SK-N-MC (cell line): Measurements from ENCODE around the gene FBRSL1.
"Not testable (repeated sequence)": the region's sequence is repeated elsewhere in the genome, so short reads cannot be mapped to it uniquely, and the experiment has no call there.

Experiments used
- DNase-seq: peaks from one replicate; pipeline ENCODE4 v3.0.0-alpha.2; 2011; ENCODE audit warnings: low read depth, low spot score
- H3K27ac ChIP-seq: fragments of 200-600 bp; sonication (generic); 2 replicates; pipeline ENCODE4 v1.5.1; 2016; ENCODE audit warnings: mixed run types
- H3K36me3 ChIP-seq: fragments of 200-600 bp; sonication (generic); 2 replicates; pipeline ENCODE4 v1.6.1; 2017; ENCODE audit warnings: antibody characterized with exemption, low read length, mixed read lengths; ENCODE audit not compliant: insufficient read depth
- H3K4me3 ChIP-seq: fragments of 200-600 bp; sonication (generic); 2 replicates; pipeline ENCODE4 v1.5.1; 2016
- H3K9ac ChIP-seq: fragments of 200-600 bp; sonication (generic); 2 replicates; pipeline ENCODE4 v1.8.0; 2017; ENCODE audit warnings: mixed run types, mixed read lengths; ENCODE audit not compliant: insufficient read length
- H3K9me3 ChIP-seq: fragments of 200-600 bp; sonication (generic); 2 replicates; pipeline ENCODE4 v1.6.1; 2017; ENCODE audit warnings: low read depth, mild to moderate bottlenecking, antibody characterized with exemption, low read length, moderate library complexity, mixed read lengths
- EZH2 ChIP-seq: fragments of 200-600 bp; sonication (generic); IDR thresholded peaks from one replicate; pipeline ENCODE4 v1.6.1; 2017; ENCODE audit warnings: antibody characterized with exemption
- FOXP2 ChIP-seq: optimal IDR thresholded peaks from 2 replicates; pipeline ENCODE3; 2011; ENCODE audit warnings: mild to moderate bottlenecking, moderate library complexity; ENCODE audit not compliant: insufficient read depth; ENCODE audit errors: extremely low read length, control extremely low read depth
- POLR2AphosphoS5 ChIP-seq: IDR thresholded peaks from 2 replicates; pipeline ENCODE4 v1.6.1; 2012; ENCODE audit warnings: mild to moderate bottlenecking, low read depth, low read length, borderline replicate concordance

Gene FBRSL1

DNA sequence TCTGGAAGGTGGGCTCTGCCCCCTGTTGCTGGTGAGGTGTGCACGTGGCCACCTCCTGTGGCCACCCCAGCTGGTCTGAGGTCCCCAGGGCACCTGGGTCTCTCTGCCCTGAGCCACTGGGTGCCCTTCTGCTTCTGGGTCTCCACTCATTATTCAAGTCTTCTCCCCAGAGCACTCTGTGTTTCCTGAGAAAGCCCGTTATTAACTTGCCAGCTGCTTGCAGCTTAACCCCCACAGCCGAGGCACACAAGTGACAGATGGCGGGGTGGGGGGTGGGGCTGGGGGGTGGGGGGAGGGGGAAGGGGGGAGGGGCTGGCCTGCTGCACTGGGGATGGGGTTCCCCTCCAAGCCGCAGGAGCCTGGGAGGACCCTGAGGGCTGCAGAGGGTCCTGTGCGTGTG lies 40.5 kb downstream of the FBRSL1 start:
- no peak for DNase-seq
- Histone ChIP-seq H3K36me3 (no peaks in the 10 kb centered on the region), H3K9me3 (no peaks in the 10 kb centered on the region), H3K9ac (no peak overlapping the region), H3K27ac (no peak overlapping the region), H3K4me3 (no peak overlapping the region)
- TF ChIP-seq POLR2AphosphoS5 (no peak), FOXP2 (no peak), EZH2 (no peak)

DNA sequence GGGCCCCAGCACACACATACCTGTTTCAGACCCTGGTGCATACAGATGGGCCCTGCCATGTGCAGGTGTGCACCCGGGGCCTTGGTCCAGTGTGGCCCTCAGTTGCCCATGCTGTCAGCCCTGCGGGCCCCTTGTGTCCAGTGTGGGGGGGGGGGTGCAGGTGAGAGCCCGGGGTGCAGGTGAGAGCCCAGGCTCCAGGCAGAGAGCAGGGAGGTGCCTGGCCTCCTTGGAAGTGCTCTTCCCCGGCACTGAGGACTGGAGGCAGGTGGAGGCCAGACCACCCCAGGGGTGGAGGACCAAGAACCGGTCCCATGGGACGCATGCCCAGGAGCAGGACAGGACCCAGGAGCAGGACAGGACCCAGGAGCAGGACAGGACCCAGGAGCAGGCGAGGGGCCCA lies 40.9 kb downstream of the FBRSL1 start:
- H3K36me3 ChIP-seq = no peaks in the 10 kb centered on the region
- H3K27ac ChIP-seq = no peak overlapping the region
- H3K9ac ChIP-seq = no peak overlapping the region
- no peak overlapping the region for H3K4me3 ChIP-seq
- TF ChIP-seq FOXP2 (no peak), POLR2AphosphoS5 (no peak), EZH2 (no peak)
- no peaks in the 10 kb centered on the region for H3K9me3 ChIP-seq
- no peak for DNase-seq

DNA sequence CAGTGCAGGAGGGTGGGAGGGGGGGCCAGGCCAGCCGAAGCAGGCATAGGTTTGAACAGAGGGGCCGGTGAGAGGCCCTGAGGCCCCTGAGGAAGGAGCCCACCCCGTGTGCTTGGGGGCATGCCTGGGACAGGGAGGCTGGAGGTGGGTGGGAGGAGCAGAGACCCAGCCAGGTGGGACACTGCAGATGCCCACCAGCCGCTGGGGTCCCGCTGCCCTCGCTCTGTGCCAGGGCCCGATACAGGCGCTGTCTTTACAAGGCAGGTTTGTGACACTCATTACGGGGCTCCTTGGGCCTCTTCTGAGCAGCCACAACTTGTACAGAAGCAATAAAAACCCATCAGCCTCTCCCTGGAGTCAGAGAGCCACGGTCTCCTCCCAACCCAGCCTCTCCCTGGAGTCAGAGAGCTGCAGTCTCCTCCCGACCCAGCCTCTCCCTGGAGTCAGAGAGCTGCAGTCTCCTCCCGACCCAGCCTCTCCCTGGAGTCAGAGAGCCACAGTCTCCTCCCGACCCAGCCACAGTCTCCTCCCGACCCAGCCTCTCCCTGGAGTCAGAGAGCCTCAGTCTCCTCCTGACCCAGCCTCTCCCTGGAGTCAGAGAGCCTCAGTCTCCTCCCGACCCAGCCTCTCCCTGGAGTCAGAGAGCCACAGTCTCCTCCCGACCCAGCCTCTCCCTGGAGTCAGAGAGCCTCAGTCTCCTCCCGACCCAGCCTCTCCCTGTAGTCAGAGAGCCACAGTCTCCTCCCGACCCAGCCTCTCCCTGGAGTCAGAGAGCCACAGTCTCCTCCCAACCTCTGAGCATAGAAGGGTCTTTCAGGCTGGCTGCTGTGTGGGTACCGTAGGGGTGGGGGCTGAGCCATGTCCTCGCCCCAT lies 43.0 kb downstream of the FBRSL1 start:
- not testable (repeated sequence) for H3K9me3 ChIP-seq, H3K9ac ChIP-seq, H3K4me3 ChIP-seq, DNase-seq, H3K27ac ChIP-seq, H3K36me3 ChIP-seq

DNA sequence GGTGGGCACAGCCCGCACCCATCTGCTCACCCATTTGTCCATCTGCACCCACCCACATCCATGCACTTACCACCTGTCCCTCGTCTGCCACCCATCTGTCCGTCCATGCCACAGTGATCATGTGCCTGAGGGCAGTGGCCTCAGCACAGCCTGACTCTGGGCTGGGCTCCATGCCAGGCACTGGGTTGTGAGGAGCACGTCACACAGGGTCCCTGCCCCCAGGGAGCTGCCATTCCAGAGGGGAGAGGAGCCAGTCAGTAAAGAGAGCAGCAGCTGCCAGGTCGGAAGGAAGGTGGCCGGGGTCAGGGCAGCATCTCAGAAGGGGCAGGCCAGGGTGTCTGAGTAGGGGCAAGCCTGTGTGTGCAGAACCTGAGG lies 43.6 kb downstream of the FBRSL1 start:
- Histone ChIP-seq H3K36me3 (no peaks in the 10 kb centered on the region), H3K9me3 (no peaks in the 10 kb centered on the region), H3K9ac (no peak overlapping the region), H3K27ac (no peak overlapping the region), H3K4me3 (no peak overlapping the region)
- TF ChIP-seq FOXP2 (no peak), POLR2AphosphoS5 (no peak), EZH2 (no peak)
- no peak for DNase-seq

DNA sequence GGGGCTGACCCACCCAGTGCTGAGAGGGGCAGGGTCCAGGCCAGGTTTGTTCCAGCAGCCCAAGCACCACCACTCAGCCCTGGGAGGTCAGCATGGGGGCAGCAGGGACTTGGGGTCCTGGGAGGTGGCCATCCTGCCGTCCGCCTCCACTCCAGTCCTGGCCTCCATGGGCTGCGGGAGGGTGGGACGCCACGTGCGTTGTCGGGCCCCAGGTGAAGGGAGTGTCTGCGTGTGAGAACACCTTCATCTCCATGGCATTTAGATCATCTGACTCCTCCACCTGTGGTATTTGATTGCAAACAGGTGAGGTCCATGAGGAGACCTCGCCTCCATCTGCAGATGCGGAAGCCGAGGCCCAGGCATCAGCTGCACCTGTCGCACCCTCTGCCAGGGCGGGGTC lies 44.1 kb downstream of the FBRSL1 start:
- no peak for TF ChIP-seq FOXP2
- TF ChIP-seq EZH2 = no peak
- TF ChIP-seq POLR2AphosphoS5 = no peak

DNA sequence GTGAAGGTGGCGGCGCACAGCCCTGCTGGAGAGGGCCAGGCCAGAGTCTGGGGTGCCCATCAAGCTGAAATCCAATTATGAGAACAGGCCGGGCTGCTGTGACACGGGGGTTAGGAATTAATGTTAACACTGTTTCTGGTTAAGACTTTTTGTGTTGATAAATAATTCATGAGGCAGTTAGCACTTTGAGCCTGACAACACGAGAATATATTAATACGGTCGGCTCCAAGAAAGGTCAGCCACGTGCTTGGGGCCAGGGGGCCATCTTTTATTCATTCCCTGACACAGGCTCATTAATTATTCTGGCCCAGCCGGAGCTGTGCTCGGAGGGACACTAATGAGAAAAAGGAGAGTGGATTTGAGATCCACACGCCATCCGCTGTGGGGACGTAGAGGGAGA lies 45.1 kb downstream of the FBRSL1 start:
- no peaks in the 10 kb centered on the region for H3K9me3 ChIP-seq
- no peak overlapping the region for H3K9ac ChIP-seq

More for the DNA sequence above, 44.1 kb downstream of the FBRSL1 start:
- no peaks in the 10 kb centered on the region for H3K9me3 ChIP-seq
- no peak overlapping the region for H3K4me3 ChIP-seq
- no peak for DNase-seq
- H3K36me3 ChIP-seq = no peaks in the 10 kb centered on the region
- H3K9ac ChIP-seq = no peak overlapping the region
- H3K27ac ChIP-seq = no peak overlapping the region

DNA sequence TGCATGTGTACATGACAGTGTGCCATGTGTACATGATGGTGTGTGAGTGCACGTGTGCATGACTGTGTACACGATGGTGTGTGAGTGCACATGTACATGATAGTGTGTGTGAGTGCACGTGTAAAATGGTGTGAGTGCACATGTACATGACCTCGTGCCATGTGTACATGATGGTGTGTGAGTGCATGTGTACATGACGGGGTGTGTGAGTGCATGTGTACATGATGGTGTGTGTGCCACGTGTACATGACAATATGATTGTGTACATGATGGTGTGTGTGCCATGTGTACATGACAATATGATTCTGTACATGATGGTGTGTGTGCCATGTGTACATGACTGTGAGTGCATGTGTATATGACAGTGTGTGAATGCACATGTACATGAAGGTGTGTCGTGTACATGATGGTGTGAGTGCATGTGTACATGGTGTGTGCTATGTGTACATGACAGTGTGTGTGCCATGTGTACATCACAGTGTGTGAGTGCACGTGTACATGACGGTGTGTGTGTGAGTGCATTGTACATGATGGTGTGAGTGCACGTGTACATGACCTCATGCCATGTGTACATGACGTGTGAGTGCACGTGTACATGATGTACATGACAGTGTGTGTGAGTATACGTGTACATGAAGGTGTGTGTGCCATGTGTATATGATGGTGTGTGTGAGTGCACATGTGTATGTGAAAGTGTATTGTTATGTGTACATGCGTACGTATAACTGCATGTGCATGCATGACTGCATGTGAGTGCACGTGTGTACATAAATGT lies 46.3 kb downstream of the FBRSL1 start:
- TF ChIP-seq EZH2 (no peak), POLR2AphosphoS5 (no peak), FOXP2 (no peak)
- no peaks in the 10 kb centered on the region for H3K36me3 ChIP-seq
- H3K27ac ChIP-seq = no peak overlapping the region
- no peak overlapping the region for H3K9ac ChIP-seq
- no peaks in the 10 kb centered on the region for H3K9me3 ChIP-seq
- H3K4me3 ChIP-seq = no peak overlapping the region
- DNase-seq = no peak

More for the DNA sequence above, 45.1 kb downstream of the FBRSL1 start:
- TF ChIP-seq POLR2AphosphoS5 = no peak
- TF ChIP-seq FOXP2 = no peak
- TF ChIP-seq EZH2 = no peak
- Histone ChIP-seq H3K36me3 (no peaks in the 10 kb centered on the region), H3K4me3 (no peak overlapping the region), H3K27ac (no peak overlapping the region)
- DNase-seq = no peak

DNA sequence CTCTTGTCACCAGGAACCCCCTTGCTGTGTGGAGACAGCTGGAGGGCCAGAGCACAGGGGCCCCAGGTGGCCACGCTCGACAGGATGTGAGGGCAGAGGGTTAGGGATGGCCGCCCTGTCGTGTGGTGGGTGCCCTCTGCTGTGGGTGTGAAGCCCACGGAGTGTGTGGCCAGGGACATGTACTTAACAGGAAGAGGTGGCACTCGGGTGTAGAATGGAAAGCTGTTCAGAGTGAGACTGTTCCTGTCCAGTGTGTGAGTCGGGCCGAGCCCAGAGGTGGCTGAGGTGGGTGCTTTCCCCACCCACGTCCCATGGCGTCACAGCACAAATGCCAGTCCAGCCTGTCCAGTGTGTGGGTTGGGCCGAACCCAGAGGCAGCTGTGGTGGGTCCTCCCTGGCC lies 47.1 kb downstream of the FBRSL1 start:
- TF ChIP-seq FOXP2 (no peak), POLR2AphosphoS5 (no peak), EZH2 (no peak)
- Histone ChIP-seq H3K9me3 (no peaks in the 10 kb centered on the region), H3K4me3 (no peak overlapping the region), H3K9ac (no peak overlapping the region), H3K36me3 (no peaks in the 10 kb centered on the region), H3K27ac (no peak overlapping the region)
- no peak for DNase-seq
